PFSK-1 (cell line): ENCODE results near the gene TMEM128. TPM values are rescaled to one million over a fixed set of nuclear protein-coding genes. Genes with fewer than 3 reads are reported as not detected.

Experiments used
- FOXP2 ChIP-seq: optimal IDR thresholded peaks from 2 replicates; pipeline ENCODE3; 2011; ENCODE audit warnings: borderline replicate concordance, control low read depth, inconsistent platforms; ENCODE audit not compliant: insufficient read depth; ENCODE audit errors: extremely low read length, extremely low read depth
- POLR2AphosphoS5 ChIP-seq: IDR thresholded peaks from 2 replicates; pipeline ENCODE4 v1.6.1; 2012; ENCODE audit warnings: low read depth, mild to moderate bottlenecking, control low read depth, low read length, moderate library complexity
- SIN3A ChIP-seq: IDR thresholded peaks from 2 replicates; pipeline ENCODE4 v1.6.1; 2012; ENCODE audit warnings: mild to moderate bottlenecking, low read length, moderate library complexity, borderline replicate concordance; ENCODE audit not compliant: insufficient read depth
- TAF1 ChIP-seq: IDR thresholded peaks from 2 replicates; pipeline ENCODE4 v1.6.1; 2012; ENCODE audit warnings: low read length, control low read depth, borderline replicate concordance; ENCODE audit not compliant: insufficient read depth
- polyA plus RNA-seq: library from polyadenylated mRNA; unstranded; fragments of >200 nt; gene quantifications from one replicate; pipeline ENCODE4 v1.2.1, GENCODE V29; 2012; ENCODE audit warnings: low read depth, missing spikeins; ENCODE audit not compliant: insufficient read length
- TF ChIP-seq, protein P1 (sequence below), 2 experiments: IDR thresholded peaks; 2 replicates each; pipeline versions ENCODE4 v1.6.1 to v1.8.0; 2011 to 2012; ENCODE audit warnings: low read depth in 2 of 2, low read length in 2 of 2, control low read depth in 1 of 2, inconsistent platforms in 1 of 2, mild to moderate bottlenecking in 1 of 2, moderate library complexity in 1 of 2; ENCODE audit not compliant: insufficient read depth in 1 of 2

Gene TMEM128
- 6.3 TPM for polyA plus RNA-seq

GRCh38 chr4:4248029-4248884, at the start of gene TMEM128:
Gene TMEM128, minus strand, starts transcription at chr4:4248223. Its CDS starts 21 bp downstream, at chr4:4248202.
- TF ChIP-seq FOXP2: peak; percentile 52
- TF ChIP-seq, protein P1, sequence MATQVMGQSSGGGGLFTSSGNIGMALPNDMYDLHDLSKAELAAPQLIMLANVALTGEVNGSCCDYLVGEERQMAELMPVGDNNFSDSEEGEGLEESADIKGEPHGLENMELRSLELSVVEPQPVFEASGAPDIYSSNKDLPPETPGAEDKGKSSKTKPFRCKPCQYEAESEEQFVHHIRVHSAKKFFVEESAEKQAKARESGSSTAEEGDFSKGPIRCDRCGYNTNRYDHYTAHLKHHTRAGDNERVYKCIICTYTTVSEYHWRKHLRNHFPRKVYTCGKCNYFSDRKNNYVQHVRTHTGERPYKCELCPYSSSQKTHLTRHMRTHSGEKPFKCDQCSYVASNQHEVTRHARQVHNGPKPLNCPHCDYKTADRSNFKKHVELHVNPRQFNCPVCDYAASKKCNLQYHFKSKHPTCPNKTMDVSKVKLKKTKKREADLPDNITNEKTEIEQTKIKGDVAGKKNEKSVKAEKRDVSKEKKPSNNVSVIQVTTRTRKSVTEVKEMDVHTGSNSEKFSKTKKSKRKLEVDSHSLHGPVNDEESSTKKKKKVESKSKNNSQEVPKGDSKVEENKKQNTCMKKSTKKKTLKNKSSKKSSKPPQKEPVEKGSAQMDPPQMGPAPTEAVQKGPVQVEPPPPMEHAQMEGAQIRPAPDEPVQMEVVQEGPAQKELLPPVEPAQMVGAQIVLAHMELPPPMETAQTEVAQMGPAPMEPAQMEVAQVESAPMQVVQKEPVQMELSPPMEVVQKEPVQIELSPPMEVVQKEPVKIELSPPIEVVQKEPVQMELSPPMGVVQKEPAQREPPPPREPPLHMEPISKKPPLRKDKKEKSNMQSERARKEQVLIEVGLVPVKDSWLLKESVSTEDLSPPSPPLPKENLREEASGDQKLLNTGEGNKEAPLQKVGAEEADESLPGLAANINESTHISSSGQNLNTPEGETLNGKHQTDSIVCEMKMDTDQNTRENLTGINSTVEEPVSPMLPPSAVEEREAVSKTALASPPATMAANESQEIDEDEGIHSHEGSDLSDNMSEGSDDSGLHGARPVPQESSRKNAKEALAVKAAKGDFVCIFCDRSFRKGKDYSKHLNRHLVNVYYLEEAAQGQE (IDR thresholded peaks at IDR 0.05; ENCODE audit: insufficient read depth in 1 of 2, low read depth in 2 of 2, low read length in 2 of 2): 0 out of 4 replicates have a peak, but pooled peaks of 1 of the 2 experiments have one; percentile 14
- TF ChIP-seq TAF1: peak; percentile 60
- 0 out of 2 replicates have a peak, but pooled peaks have one; percentile 7 for TF ChIP-seq SIN3A
- TF ChIP-seq POLR2AphosphoS5: peak; percentile 96

- no peak for TF ChIP-seq TAF1
These were observed 48.3 kb upstream of the TMEM128 start for GRCh38 chr4:4296283-4296846.

DNA sequence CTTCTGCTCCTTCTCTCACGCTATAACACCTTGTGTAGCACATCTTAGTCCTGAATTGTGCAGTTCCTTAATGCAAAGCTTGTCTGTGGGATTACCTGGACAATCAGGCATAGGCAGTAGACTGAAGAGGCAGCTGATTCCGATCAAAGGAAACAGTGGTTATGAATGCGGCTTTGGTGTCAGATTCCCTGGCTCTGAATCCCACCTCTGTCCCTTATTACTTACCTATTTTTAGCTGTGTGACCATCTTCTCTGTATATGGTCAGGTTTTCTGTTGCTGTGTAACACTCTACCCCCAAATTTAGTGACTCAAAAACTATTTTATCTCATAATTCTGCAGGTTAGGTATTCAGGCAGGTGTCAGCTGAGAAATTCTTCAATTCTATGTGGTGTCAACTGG, 45.3 kb upstream of the TMEM128 start:
- no peak for TF ChIP-seq SIN3A
- TF ChIP-seq FOXP2: no peak
- TF ChIP-seq POLR2AphosphoS5: no peak
- TF ChIP-seq, protein P1 (IDR thresholded peaks at IDR 0.05; ENCODE audit: insufficient read depth in 1 of 2, low read depth in 2 of 2, low read length in 2 of 2): no peak
- TF ChIP-seq TAF1: no peak

DNA sequence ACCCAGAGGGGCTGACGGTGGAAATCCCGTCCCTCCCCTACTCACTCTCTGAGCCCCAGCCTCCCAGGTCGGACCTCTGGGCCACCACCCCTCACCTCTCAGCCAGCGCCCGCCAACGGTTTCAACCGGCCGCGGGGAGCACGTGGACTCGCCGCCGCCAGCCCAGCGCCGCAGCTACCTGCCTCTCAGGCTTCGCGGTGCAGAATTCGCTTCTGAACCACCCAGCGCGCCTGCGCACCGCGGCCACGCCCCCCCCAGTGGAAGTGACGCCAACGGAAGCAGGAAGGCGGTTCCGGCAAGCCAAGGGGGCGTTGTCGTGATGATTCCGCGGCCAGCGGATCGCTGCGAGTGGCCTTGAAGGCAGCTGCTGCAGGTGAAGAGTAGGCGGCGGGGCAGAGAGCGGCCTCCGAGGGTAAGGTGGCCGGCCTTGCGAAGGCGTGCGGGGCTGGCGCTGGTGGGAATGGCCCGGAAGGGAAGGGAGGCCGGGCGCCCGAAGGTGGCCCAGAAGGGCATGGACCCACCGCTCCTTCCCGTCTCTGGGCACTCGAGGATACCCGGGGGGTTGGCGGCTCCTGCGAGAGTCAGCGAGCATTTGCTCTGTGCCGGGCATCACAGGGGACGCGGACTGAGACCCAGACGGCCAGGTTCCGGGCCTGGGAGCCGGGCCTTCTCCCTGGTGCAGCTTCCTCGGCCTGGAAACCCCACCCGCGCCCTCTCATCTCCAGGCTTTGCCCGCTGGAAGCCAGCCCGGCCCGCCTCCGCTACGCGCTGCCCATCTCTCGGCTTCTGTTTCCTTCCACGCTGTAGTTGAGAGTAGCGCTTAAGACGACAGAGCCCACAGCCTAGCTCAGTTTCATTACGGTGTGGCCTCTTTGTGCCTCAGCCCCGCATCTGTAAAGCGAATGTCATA, 42.2 kb upstream of the TMEM128 start, which contains the start of the genes LYAR and ZBTB49:
TSS of gene LYAR (minus strand) at position 214 of the 910 bp plus-strand sequence. CDS start 6,412 bp downstream, outside the sequence.
TSS of gene ZBTB49 (plus strand) at position 311 of the 910 bp plus-strand sequence. CDS start 9,695 bp downstream, outside the sequence.
- TF ChIP-seq, protein P1 (IDR thresholded peaks at IDR 0.05; ENCODE audit: insufficient read depth in 1 of 2, low read depth in 2 of 2, low read length in 2 of 2): 0 out of 4 replicates have a peak, but pooled peaks of 1 of the 2 experiments have one; percentile 20
- TF ChIP-seq SIN3A (no peak), POLR2AphosphoS5 (peak; percentile 94), TAF1 (peak; percentile 82; the same call in 1 of the 2 replicates), FOXP2 (peak; percentile 72)

- TF ChIP-seq, protein P1 (IDR thresholded peaks at IDR 0.05; ENCODE audit: insufficient read depth in 1 of 2, low read depth in 2 of 2, low read length in 2 of 2): no peak
- TF ChIP-seq TAF1 (no peak), POLR2AphosphoS5 (no peak), SIN3A (no peak; the same call in 1 of the 2 replicates), FOXP2 (no peak)
These were observed 41.5 kb upstream of the TMEM128 start for GRCh38 chr4:4289597-4289940.
